Measurements from ENCODE around the gene LHB. TPM values are rescaled to one million over a fixed set of nuclear protein-coding genes. Genes with fewer than 3 reads are reported as not detected.

LHB gene
- total RNA-seq, 1 experiment from 2014 or later: not detected

GRCh38 chr19:49004133-49004532 lies 12.8 kb downstream of the LHB start:
- no peaks in the 10 kb centered on the region for H3K9me3 Mint-ChIP-seq
- Histone ChIP-seq H2BK5ac (ENCODE audit: insufficient read length, low read length) (no peak overlapping the region), H3K27ac (ENCODE audit: insufficient read length, low read depth, low read length) (no peak overlapping the region), H3K4ac (ENCODE audit: low read depth, low read length) (no peak overlapping the region), H3K79me1 (ENCODE audit: insufficient read depth, low read depth, low read length, poor library complexity, severe bottlenecking) (no peaks in the 10 kb centered on the region), H2AFZ (ENCODE audit: low read length) (no peak overlapping the region), H3K27me3 (ENCODE audit: insufficient read depth, low read length) (no peaks in the 10 kb centered on the region), H4K20me1 (ENCODE audit: control insufficient read depth, insufficient read depth, insufficient read length) (no peaks in the 10 kb centered on the region), H2BK120ac (ENCODE audit: low read depth, low read length, poor library complexity, severe bottlenecking) (no peak overlapping the region), H2BK20ac (ENCODE audit: low read depth, low read length, poor library complexity, severe bottlenecking) (no peak overlapping the region), H3K23me2 (ENCODE audit: insufficient read length, low read depth, low read length, poor library complexity, severe bottlenecking) (no peaks in the 10 kb centered on the region), H2AK5ac (ENCODE audit: insufficient read length, low read length) (no peak overlapping the region), H3K9ac (ENCODE audit: extremely low read depth, insufficient read length, low read length) (no peak overlapping the region), H3K56ac (ENCODE audit: insufficient read length, low read depth, low read length) (no peak overlapping the region), H3K79me2 (ENCODE audit: insufficient read depth, low read length) (no peaks in the 10 kb centered on the region), H4K8ac (replicated peaks; ENCODE audit: insufficient read length, low read depth, low read length) (no peak overlapping the region), H2BK15ac (ENCODE audit: low read depth, low read length) (no peak overlapping the region), H3K9me3 (ENCODE audit: control insufficient read depth, low read depth, low read length) (no peaks in the 10 kb centered on the region), H4K5ac (ENCODE audit: insufficient read length, low read depth, low read length) (no peak overlapping the region), H2BK12ac (ENCODE audit: insufficient read length, low read depth, low read length) (no peak overlapping the region), H3K4me1 (ENCODE audit: insufficient read depth, low read length) (no peaks in the 10 kb centered on the region), H4K91ac (ENCODE audit: insufficient read length, low read depth, low read length) (no peak overlapping the region), H3K18ac (ENCODE audit: insufficient read length, low read depth, low read length) (no peak overlapping the region), H3K23ac (ENCODE audit: insufficient read length, low read depth, low read length) (no peak overlapping the region), H3K4me2 (ENCODE audit: insufficient read depth, insufficient read length, low read length) (no peak overlapping the region), H3T11ph (ENCODE audit: low read length) (no peak overlapping the region), H3K14ac (ENCODE audit: insufficient read depth, low read length) (no peak overlapping the region)
- H3K36me3 Mint-ChIP-seq (ENCODE audit: insufficient read depth in 1 of 3, low read depth in 3 of 3): peaks cover 18 to 58% (median 51%) of the 10 kb centered on the region in 3 experiments; a peak in 6 of 7 replicates
- H3K4me1 Mint-ChIP-seq: peaks cover 8% of the 10 kb centered on the region in 2 experiments
- no CpG with 5 or more reads among the region's 15 CpGs for WGBS (ENCODE audit: extremely low coverage, insufficient read length, low lambda C conversion rate)
- no peak for TF ChIP-seq CTCF (conservative IDR thresholded peaks at IDR 0.05)
- no peak overlapping the region for H3K4me3 Mint-ChIP-seq
- no peak for DNase-seq
- no peak overlapping the region for H3K27ac Mint-ChIP-seq
- H3K27me3 Mint-ChIP-seq (ENCODE audit: low read depth): no peaks in the 10 kb centered on the region
